ENCODE measurements around the gene MEIOSIN. TPM values are rescaled to one million over a fixed set of nuclear protein-coding genes. Genes with fewer than 3 reads are reported as not detected.

The MEIOSIN gene
- total and polyA plus RNA-seq, 2 of the 13 experiments (the other 11 are each of a cell fraction or from before 2014, with no cell fraction given): not detected

DNA sequence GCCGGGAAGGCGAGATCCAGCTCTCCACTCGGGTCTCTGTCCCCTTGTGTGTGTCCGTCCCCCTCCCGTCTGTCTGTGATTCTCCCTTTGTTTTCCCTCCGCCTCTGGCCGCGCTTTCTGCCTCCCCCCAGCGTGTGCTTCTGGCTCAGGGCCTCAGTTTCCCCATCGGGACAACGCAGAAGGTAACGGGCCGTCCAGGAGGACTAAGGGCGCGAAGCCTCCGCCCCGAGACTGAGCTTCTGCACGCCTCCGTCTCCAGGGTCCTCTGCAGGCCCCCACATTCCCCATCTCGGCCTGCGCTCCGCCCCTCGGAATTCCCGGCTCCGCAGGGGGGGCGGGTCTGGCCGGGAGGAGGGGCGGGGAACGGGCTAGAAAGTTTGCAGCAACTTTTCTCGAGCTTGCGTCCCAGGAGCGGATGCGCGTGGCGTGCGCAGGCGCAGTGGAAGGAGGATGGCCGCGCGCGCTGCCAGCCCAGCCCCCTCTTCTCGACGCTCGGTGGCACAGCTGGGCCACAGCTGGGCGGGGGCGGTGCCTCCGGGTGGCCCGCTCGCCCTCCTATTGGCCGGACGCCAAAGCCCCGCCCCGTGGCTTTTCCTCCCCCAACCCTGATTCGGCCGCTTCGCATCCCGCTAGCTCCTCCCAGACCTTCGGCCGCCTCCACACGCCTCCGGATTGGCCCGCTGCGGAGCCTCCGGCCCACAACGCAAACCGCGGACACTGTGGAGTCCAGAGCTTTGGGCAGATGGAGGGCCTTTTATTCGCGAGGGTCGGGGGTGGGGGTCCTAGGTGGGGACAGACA, 35.9 kb downstream of the MEIOSIN start, which contains the start of gene SIX5 (continued):
- TF ChIP-seq, protein P1, sequence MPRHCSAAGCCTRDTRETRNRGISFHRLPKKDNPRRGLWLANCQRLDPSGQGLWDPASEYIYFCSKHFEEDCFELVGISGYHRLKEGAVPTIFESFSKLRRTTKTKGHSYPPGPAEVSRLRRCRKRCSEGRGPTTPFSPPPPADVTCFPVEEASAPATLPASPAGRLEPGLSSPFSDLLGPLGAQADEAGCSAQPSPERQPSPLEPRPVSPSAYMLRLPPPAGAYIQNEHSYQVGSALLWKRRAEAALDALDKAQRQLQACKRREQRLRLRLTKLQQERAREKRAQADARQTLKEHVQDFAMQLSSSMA (CRISPR knock-in tag; IDR thresholded peaks at IDR 0.05): no peak; the same call in 1 of the 2 replicates
- no peak for TF ChIP-seq SMARCE1 (IDR thresholded peaks at IDR 0.05; ENCODE audit: borderline replicate concordance)
- TF ChIP-seq RBM22 (optimal IDR thresholded peaks at IDR 0.05; ENCODE audit: low read length): no peak
- no peak for TF ChIP-seq ONECUT2 (CRISPR knock-in tag; IDR thresholded peaks at IDR 0.05)
- TF ChIP-seq, protein P2, sequence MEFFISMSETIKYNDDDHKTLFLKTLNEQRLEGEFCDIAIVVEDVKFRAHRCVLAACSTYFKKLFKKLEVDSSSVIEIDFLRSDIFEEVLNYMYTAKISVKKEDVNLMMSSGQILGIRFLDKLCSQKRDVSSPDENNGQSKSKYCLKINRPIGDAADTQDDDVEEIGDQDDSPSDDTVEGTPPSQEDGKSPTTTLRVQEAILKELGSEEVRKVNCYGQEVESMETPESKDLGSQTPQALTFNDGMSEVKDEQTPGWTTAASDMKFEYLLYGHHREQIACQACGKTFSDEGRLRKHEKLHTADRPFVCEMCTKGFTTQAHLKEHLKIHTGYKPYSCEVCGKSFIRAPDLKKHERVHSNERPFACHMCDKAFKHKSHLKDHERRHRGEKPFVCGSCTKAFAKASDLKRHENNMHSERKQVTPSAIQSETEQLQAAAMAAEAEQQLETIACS (CRISPR knock-in tag; IDR thresholded peaks at IDR 0.05): peak; percentile 78
- TF ChIP-seq, protein P3, sequence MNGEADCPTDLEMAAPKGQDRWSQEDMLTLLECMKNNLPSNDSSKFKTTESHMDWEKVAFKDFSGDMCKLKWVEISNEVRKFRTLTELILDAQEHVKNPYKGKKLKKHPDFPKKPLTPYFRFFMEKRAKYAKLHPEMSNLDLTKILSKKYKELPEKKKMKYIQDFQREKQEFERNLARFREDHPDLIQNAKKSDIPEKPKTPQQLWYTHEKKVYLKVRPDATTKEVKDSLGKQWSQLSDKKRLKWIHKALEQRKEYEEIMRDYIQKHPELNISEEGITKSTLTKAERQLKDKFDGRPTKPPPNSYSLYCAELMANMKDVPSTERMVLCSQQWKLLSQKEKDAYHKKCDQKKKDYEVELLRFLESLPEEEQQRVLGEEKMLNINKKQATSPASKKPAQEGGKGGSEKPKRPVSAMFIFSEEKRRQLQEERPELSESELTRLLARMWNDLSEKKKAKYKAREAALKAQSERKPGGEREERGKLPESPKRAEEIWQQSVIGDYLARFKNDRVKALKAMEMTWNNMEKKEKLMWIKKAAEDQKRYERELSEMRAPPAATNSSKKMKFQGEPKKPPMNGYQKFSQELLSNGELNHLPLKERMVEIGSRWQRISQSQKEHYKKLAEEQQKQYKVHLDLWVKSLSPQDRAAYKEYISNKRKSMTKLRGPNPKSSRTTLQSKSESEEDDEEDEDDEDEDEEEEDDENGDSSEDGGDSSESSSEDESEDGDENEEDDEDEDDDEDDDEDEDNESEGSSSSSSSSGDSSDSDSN (CRISPR knock-in tag; IDR thresholded peaks at IDR 0.05): peak; percentile 65
- TF ChIP-seq MTA3 (CRISPR knock-in tag; IDR thresholded peaks at IDR 0.05): no peak
- TF ChIP-seq, protein P4, sequence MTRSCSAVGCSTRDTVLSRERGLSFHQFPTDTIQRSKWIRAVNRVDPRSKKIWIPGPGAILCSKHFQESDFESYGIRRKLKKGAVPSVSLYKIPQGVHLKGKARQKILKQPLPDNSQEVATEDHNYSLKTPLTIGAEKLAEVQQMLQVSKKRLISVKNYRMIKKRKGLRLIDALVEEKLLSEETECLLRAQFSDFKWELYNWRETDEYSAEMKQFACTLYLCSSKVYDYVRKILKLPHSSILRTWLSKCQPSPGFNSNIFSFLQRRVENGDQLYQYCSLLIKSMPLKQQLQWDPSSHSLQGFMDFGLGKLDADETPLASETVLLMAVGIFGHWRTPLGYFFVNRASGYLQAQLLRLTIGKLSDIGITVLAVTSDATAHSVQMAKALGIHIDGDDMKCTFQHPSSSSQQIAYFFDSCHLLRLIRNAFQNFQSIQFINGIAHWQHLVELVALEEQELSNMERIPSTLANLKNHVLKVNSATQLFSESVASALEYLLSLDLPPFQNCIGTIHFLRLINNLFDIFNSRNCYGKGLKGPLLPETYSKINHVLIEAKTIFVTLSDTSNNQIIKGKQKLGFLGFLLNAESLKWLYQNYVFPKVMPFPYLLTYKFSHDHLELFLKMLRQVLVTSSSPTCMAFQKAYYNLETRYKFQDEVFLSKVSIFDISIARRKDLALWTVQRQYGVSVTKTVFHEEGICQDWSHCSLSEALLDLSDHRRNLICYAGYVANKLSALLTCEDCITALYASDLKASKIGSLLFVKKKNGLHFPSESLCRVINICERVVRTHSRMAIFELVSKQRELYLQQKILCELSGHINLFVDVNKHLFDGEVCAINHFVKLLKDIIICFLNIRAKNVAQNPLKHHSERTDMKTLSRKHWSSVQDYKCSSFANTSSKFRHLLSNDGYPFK (CRISPR knock-in tag; IDR thresholded peaks at IDR 0.05; ENCODE audit: borderline replicate concordance): peak; percentile 51; the same call in 1 of the 2 replicates
- TF ChIP-seq HNRNPK (IDR thresholded peaks at IDR 0.05; ENCODE audit: low read depth, low read length, poor library complexity, severe bottlenecking): peak; percentile 100
- TF ChIP-seq, protein P5, sequence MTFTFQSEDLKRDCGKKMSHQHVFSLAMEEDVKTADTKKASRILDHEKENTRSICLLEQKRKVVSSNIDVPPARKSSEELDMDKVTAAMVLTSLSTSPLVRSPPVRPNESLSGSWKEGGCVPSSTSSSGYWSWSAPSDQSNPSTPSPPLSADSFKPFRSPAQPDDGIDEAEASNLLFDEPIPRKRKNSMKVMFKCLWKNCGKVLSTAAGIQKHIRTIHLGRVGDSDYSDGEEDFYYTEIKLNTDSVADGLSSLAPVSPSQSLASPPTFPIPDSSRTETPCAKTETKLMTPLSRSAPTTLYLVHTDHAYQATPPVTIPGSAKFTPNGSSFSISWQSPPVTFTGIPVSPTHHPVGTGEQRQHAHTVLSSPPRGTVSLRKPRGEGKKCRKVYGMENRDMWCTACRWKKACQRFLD (CRISPR knock-in tag; IDR thresholded peaks at IDR 0.05; ENCODE audit: borderline replicate concordance): peak; percentile 75; the same call in 1 of the 2 replicates
- TF ChIP-seq MATR3 (CRISPR knock-in tag; IDR thresholded peaks at IDR 0.05): no peak
- peak; percentile 25; the same call in 1 of the 2 replicates for TF ChIP-seq CBX5 (CRISPR knock-in tag; IDR thresholded peaks at IDR 0.05; ENCODE audit: borderline replicate concordance)
- TF ChIP-seq ZNF713 (CRISPR knock-in tag; IDR thresholded peaks at IDR 0.05): no peak
- peak; percentile 53 for TF ChIP-seq YY1 (IDR thresholded peaks at IDR 0.05; ENCODE audit: insufficient read depth, insufficient replicate concordance, low read depth, low read length)
- TF ChIP-seq CBX2 (IDR thresholded peaks at IDR 0.05; ENCODE audit: low read depth, low read length): no peak
- TF ChIP-seq CBX2 (CRISPR knock-in tag; IDR thresholded peaks at IDR 0.05; ENCODE audit: low read depth): no peak
- TF ChIP-seq ZNF629 (CRISPR knock-in tag; conservative IDR thresholded peaks at IDR 0.05): 0 out of 2 replicates have a peak, but pooled peaks have one; percentile 13
- 0 out of 2 replicates have a peak, but pooled peaks have one; percentile 15 for TF ChIP-seq ZNF550 (CRISPR knock-in tag; IDR thresholded peaks at IDR 0.05; ENCODE audit: borderline replicate concordance)
- peak; percentile 100 for TF ChIP-seq ZBTB42 (CRISPR knock-in tag; IDR thresholded peaks at IDR 0.05)

Data from HepG2 (cell line).